H9 (cell line): ENCODE results near the gene ERGIC3. TPM values are rescaled to one million over a fixed set of nuclear protein-coding genes. Genes with fewer than 3 reads are reported as not detected.

Source experiments
- DNase-seq: peaks from one replicate; pipeline ENCODE4 v3.0.0-alpha.2; 2017
- H2AFZ ChIP-seq: one replicate; pipeline ENCODE4 v1.6.1; 2013; ENCODE audit warnings: mild to moderate bottlenecking, low read length, control low read depth, moderate library complexity
- H2AK5ac ChIP-seq: 2 replicates; pipeline ENCODE4 v1.6.1; 2013; ENCODE audit warnings: low read length, control low read depth, mixed read lengths; ENCODE audit not compliant: insufficient read length
- H2BK120ac ChIP-seq: one replicate; pipeline ENCODE4 v1.6.1; 2013; ENCODE audit warnings: low read depth, mild to moderate bottlenecking, low read length, control low read depth, inconsistent platforms; ENCODE audit not compliant: poor library complexity, severe bottlenecking
- H2BK12ac ChIP-seq: 2 replicates; pipeline ENCODE4 v1.6.1; 2013; ENCODE audit warnings: low read length, control low read depth, mixed read lengths, low read depth; ENCODE audit not compliant: insufficient read length
- H2BK15ac ChIP-seq: 2 replicates; pipeline ENCODE4 v1.6.1; 2013; ENCODE audit warnings: low read depth, low read length, control low read depth
- H2BK20ac ChIP-seq: one replicate; pipeline ENCODE4 v1.6.1; 2013; ENCODE audit warnings: low read depth, mild to moderate bottlenecking, low read length, control low read depth, inconsistent platforms; ENCODE audit not compliant: poor library complexity, severe bottlenecking
- H2BK5ac ChIP-seq: 2 replicates; pipeline ENCODE4 v1.6.1; 2013; ENCODE audit warnings: low read length, control low read depth, mixed read lengths; ENCODE audit not compliant: insufficient read length
- H3K14ac ChIP-seq: 2 replicates; pipeline ENCODE4 v1.6.1; 2013; ENCODE audit warnings: low read length, control low read depth; ENCODE audit not compliant: insufficient read depth
- H3K18ac ChIP-seq: 2 replicates; pipeline ENCODE4 v1.6.1; 2013; ENCODE audit warnings: low read depth, mild to moderate bottlenecking, mixed read lengths, low read length, control low read depth; ENCODE audit not compliant: insufficient read length
- H3K23ac ChIP-seq: 2 replicates; pipeline ENCODE4 v1.6.1; 2013; ENCODE audit warnings: low read length, control low read depth, mixed read lengths, low read depth; ENCODE audit not compliant: insufficient read length
- H3K23me2 ChIP-seq: 2 replicates; pipeline ENCODE4 v1.6.1; 2013; ENCODE audit warnings: low read depth, mild to moderate bottlenecking, mixed read lengths, low read length, control low read depth; ENCODE audit not compliant: insufficient read length, poor library complexity, severe bottlenecking
- H3K27ac ChIP-seq: 2 replicates; pipeline ENCODE4 v1.5.1; 2013; ENCODE audit warnings: low read length, control low read depth, mixed read lengths, low read depth; ENCODE audit not compliant: insufficient read length
- H3K27me3 ChIP-seq: 2 replicates; pipeline ENCODE4 v1.6.1; 2013; ENCODE audit warnings: low read length, control low read depth, inconsistent platforms; ENCODE audit not compliant: insufficient read depth
- H3K4ac ChIP-seq: 2 replicates; pipeline ENCODE4 v1.6.1; 2013; ENCODE audit warnings: low read depth, mild to moderate bottlenecking, control low read depth, inconsistent platforms, low read length, moderate library complexity
- H3K4me1 ChIP-seq: 2 replicates; pipeline ENCODE4 v1.6.1; 2013; ENCODE audit warnings: low read length, control low read depth, inconsistent platforms; ENCODE audit not compliant: insufficient read depth
- H3K4me2 ChIP-seq: 2 replicates; pipeline ENCODE4 v1.6.1; 2013; ENCODE audit warnings: low read length, control low read depth, mixed read lengths; ENCODE audit not compliant: insufficient read length, insufficient read depth
- H3K56ac ChIP-seq: 2 replicates; pipeline ENCODE4 v1.6.1; 2013; ENCODE audit warnings: low read depth, mild to moderate bottlenecking, mixed read lengths, low read length, control low read depth; ENCODE audit not compliant: insufficient read length
- H3K79me1 ChIP-seq: 2 replicates; pipeline ENCODE4 v1.6.1; 2013; ENCODE audit warnings: low read depth, mild to moderate bottlenecking, moderate library complexity, low read length, control low read depth, inconsistent platforms; ENCODE audit not compliant: insufficient read depth, poor library complexity, severe bottlenecking
- H3K79me2 ChIP-seq: 2 replicates; pipeline ENCODE4 v1.6.1; 2013; ENCODE audit warnings: low read length, control low read depth, inconsistent platforms; ENCODE audit not compliant: insufficient read depth
- H3K9ac ChIP-seq: 2 replicates; pipeline ENCODE4 v1.6.1; 2013; ENCODE audit warnings: low read length, control low read depth, mixed read lengths; ENCODE audit not compliant: insufficient read length; ENCODE audit errors: extremely low read depth
- H3K9me3 ChIP-seq: one replicate; pipeline ENCODE4 v1.6.1; 2013; ENCODE audit warnings: low read depth, low read length, inconsistent platforms; ENCODE audit not compliant: control insufficient read depth
- H3T11ph ChIP-seq: one replicate; pipeline ENCODE4 v1.6.1; 2013; ENCODE audit warnings: mild to moderate bottlenecking, low read length, control low read depth, inconsistent platforms
- H4K20me1 ChIP-seq: one replicate; pipeline ENCODE4 v1.6.1; 2013; ENCODE audit not compliant: control insufficient read depth, insufficient read length, insufficient read depth
- H4K5ac ChIP-seq: 2 replicates; pipeline ENCODE4 v1.6.1; 2013; ENCODE audit warnings: low read depth, mild to moderate bottlenecking, mixed read lengths, low read length, control low read depth; ENCODE audit not compliant: insufficient read length
- H4K8ac ChIP-seq: replicated peaks from 2 replicates; pipeline ENCODE4 v1.6.1; 2013; ENCODE audit warnings: low read length, control low read depth, mixed read lengths, low read depth; ENCODE audit not compliant: insufficient read length
- H4K91ac ChIP-seq: 2 replicates; pipeline ENCODE4 v1.6.1; 2013; ENCODE audit warnings: low read depth, mild to moderate bottlenecking, moderate library complexity, mixed read lengths, low read length, control low read depth; ENCODE audit not compliant: insufficient read length
- H3K27ac Mint-ChIP-seq, 3 experiments: 2 replicates in 2 of 3; 3 replicates in 1 of 3; pipeline ENCODE4 v1.8.0; 2020 to 2021; ENCODE audit warnings: mixed read lengths in 3 of 3, mild to moderate bottlenecking in 1 of 3, moderate library complexity in 1 of 3
- H3K27me3 Mint-ChIP-seq: 2 replicates; pipeline ENCODE4 v1.8.0; 2021; ENCODE audit warnings: low read depth, mild to moderate bottlenecking, moderate library complexity, mixed read lengths
- H3K36me3 Mint-ChIP-seq, 3 experiments: 2 replicates in 2 of 3; 3 replicates in 1 of 3; pipeline ENCODE4 v1.8.0; 2020 to 2021; ENCODE audit warnings: low read depth in 3 of 3, mixed read lengths in 3 of 3; ENCODE audit not compliant: insufficient read depth in 1 of 3
- H3K4me1 Mint-ChIP-seq, 2 experiments: 2 replicates each; pipeline ENCODE4 v1.8.0; 2020; ENCODE audit warnings: mixed read lengths in 2 of 2
- H3K4me3 Mint-ChIP-seq, 2 experiments: 2 replicates in 1 of 2; 3 replicates in 1 of 2; pipeline ENCODE4 v1.8.0; 2020 to 2021; ENCODE audit warnings: mild to moderate bottlenecking in 2 of 2, mixed read lengths in 2 of 2, moderate library complexity in 1 of 2
- H3K9me3 Mint-ChIP-seq, 2 experiments: 2 replicates in 1 of 2; 3 replicates in 1 of 2; pipeline ENCODE4 v1.8.0; 2020; ENCODE audit warnings: mild to moderate bottlenecking in 2 of 2, mixed read lengths in 2 of 2, moderate library complexity in 1 of 2
- CTCF ChIP-seq: fragments of 200-600 bp; sonication (generic); conservative IDR thresholded peaks from 3 replicates; pipeline ENCODE4 v1.8.0; 2021; ENCODE audit warnings: antibody characterized with exemption, mild to moderate bottlenecking
- WGBS: extraction: QIAGEN DNeasy Blood & Tissue Kit; methylation state at CpG from one replicate; pipeline ENCODE4 v1.1.7; 2013; ENCODE audit warnings: missing lambda C conversion rate, low lambda C conversion rate, mixed read lengths; ENCODE audit not compliant: insufficient read length; ENCODE audit errors: extremely low coverage; 5-methylcytosine and 5-hydroxymethylcytosine counted together
- total RNA-seq: library from RNA; stranded (reverse); gene quantifications from 2 replicates; pipeline ENCODE4 v1.2.1, GENCODE V29; 2021

Gene ERGIC3
- total RNA-seq, 1 experiment from 2014 or later, result 188 TPM

- Histone ChIP-seq H3T11ph (no peak overlapping the region), H2AFZ (no peak overlapping the region), H2BK15ac (no peak overlapping the region), H2AK5ac (no peak overlapping the region), H2BK20ac (no peak overlapping the region), H3K4me1 (no peaks in the 10 kb centered on the region), H3K23me2 (no peaks in the 10 kb centered on the region), H4K5ac (no peak overlapping the region), H4K91ac (no peak overlapping the region), H4K20me1 (no peaks in the 10 kb centered on the region), H4K8ac (no peak overlapping the region), H3K4me2 (no peak overlapping the region), H3K9me3 (no peaks in the 10 kb centered on the region), H3K27me3 (no peaks in the 10 kb centered on the region), H3K23ac (no peak overlapping the region), H3K56ac (no peak overlapping the region), H3K27ac (no peak overlapping the region), H3K4ac (no peak overlapping the region), H3K9ac (no peak overlapping the region), H2BK5ac (no peak overlapping the region), H3K18ac (no peak overlapping the region), H2BK12ac (no peak overlapping the region), H3K79me1 (no peaks in the 10 kb centered on the region), H3K14ac (no peak overlapping the region), H2BK120ac (no peak overlapping the region), H3K79me2 (no peaks in the 10 kb centered on the region)
- Mint-ChIP-seq H3K4me3 (no peak overlapping the region), H3K36me3 (peaks cover 18 to 41% (median 31%) of the 10 kb centered on the region in 3 experiments), H3K27me3 (no peaks in the 10 kb centered on the region), H3K27ac (peak overlapping the region in 1 of 3 experiments; percentile 94; a peak in 2 of 7 replicates), H3K4me1 (peaks cover 7 to 13% of the 10 kb centered on the region in 2 experiments), H3K9me3 (no peaks in the 10 kb centered on the region)
- DNase-seq, result no peak
- WGBS, result no CpG with 5 or more reads among the region's 4 CpGs
- no peak for TF ChIP-seq CTCF
Measured at GRCh38 chr20:35558451-35558850, 16.6 kb downstream of the ERGIC3 start.
